Left colon (tissue), 2 donors: ENCODE data around the gene ULK4. TPM values are rescaled to one million over a fixed set of nuclear protein-coding genes. Genes with fewer than 3 reads are reported as not detected.
"Not testable (repeated sequence)": the region's sequence is repeated elsewhere in the genome, so short reads cannot be mapped to it uniquely, and the experiment has no call there.

Source experiments
- ATAC-seq: fragments of 200-7000 bp; cut with Tn5 transposase; one replicate; pipeline ENCODE4 v1.9.1; 2020; ENCODE audit warnings: mild to moderate bottlenecking, moderate library complexity
- DNase-seq, 2 donors: peaks; one replicate each; pipeline ENCODE4 v3.0.0-alpha.2; 2020
- intact Hi-C, 2 donors: fragments of 100-400 bp; cut with DNase I in 1 of 2; cut with micrococcal nuclease in 1 of 2; formaldehyde crosslinking; loops; one replicate each; pipeline versions ENCODE4 v1.11.2 to v1.14.0; 2022; cut with DNase I, micrococcal nuclease
- total RNA-seq, 2 donors: library from RNA; stranded (reverse); fragmentation: NEBNext Ultra II Directional; extraction: Animal tissue kit (Norgen Biotek cat#: 25700); gene quantifications; one replicate each; pipeline ENCODE4 v1.2.1, GENCODE V29; 2021
- donor health status: DM: no; HTN: no; CAD: no.
- donor health status: DM: yes; HTN: yes; CAD: no.

The ULK4 gene
- total RNA-seq, 2 donors from 2014 or later = 5.3 to 5.7 TPM

DNA sequence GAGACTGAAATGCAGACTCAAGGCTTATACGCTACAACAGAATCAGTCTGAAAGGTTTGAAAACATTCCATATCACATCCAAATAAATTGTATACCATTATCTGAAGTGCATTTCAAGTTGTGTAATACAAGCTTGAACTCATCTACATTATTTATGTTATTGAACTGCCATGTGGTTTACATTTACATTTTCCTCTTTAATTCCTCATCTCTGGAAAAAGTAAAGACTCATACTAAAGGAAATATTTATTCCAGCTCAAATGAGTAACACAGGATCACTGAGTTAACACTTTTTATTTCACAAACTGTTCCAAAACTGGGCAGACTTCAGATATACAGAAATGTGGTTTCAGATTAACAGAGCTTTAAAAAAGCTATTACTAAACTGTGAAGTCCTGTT lies 282.5 kb downstream of the ULK4 start:
- intact Hi-C loops = no loop called here
- no peak for DNase-seq
- ATAC-seq = no peak

DNA sequence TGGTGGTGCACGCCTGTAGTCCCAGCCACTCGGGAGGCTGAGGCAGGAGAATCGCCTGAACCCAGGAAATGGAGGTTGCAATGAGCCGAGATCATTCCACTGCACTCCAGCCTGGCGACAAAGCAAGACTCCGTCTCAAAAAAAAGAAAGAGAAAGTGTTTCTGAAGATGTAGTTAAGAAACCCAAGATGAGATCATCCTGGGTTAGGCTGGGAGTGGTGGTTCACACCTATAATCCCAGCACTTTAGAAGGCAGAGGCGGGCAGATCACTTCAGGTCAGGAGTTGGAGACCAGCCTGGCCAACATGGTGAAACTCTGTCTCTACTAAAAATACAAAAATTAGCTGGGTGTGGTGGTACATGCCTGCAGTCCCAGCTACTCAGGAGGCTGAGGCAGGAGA lies 286.8 kb downstream of the ULK4 start:
- ATAC-seq = peak; percentile 26
- DNase-seq, intact Hi-C loops: not testable (repeated sequence)

DNA sequence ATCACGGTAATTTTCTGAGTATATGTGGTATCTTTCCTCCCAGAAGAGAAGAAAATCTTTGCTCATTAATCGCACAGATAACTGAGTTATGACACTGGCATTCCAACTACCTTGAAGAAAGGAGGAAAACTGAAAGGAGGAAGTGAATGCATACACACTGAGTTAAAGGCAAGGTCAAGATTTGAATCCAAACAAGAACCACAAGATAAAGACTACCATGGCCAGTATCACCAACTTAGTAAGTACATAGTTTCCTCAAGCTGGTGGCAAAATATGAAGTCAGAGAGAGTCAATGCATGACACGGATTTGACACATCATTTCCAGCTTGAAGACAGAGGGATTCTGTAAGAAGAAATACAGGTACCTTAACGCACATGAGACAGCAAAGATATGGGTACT lies 287.5 kb downstream of the ULK4 start:
- ATAC-seq (peak; percentile 49), DNase-seq (no peak)
- intact Hi-C loops = no loop called here

DNA sequence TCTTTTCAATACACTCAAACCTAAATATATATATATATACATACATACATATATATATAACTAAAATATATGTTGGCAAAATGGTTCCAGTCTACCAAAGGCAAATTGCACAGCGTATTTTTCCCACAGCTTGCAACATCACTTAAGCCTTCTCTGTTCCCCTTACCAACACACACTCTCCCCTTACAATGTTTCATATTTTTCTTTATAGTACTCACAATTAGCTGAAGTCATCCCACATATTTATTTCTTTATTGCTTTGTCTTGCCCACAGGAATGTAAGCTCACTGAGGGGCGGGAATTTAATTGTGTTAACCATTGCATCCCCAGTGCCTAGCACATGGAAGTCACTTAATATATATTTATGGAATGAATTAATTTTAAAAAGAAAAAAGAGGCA lies 288.3 kb downstream of the ULK4 start:
- intact Hi-C loops = no loop called here
- DNase-seq (no peak), ATAC-seq (no peak)

DNA sequence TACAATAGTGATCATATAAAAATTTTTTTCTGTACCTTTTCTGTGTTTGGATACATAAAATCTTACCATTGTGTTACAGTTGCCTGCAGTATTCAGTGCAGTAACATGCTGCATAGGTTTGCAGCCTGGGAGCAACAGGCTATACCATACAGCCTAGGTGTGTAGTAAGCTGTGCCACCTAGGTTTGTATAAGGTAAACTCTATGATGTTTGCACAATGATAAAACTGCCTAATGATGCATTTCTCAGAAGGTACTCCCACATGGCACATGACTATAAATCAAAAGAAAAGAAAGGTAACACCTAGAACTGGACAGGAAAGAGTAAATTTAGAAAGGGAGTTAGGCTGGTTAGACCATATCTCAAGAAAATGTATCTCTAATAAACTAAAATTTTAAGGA lies 293.5 kb downstream of the ULK4 start:
- intact Hi-C loops = no loop called here
- ATAC-seq (peak; percentile 95), DNase-seq (no peak)

GRCh38 chr3:41662288-41662687 lies 299.6 kb downstream of the ULK4 start:
- intact Hi-C loops = no loop called here
- ATAC-seq = no peak
- DNase-seq = no peak

DNA sequence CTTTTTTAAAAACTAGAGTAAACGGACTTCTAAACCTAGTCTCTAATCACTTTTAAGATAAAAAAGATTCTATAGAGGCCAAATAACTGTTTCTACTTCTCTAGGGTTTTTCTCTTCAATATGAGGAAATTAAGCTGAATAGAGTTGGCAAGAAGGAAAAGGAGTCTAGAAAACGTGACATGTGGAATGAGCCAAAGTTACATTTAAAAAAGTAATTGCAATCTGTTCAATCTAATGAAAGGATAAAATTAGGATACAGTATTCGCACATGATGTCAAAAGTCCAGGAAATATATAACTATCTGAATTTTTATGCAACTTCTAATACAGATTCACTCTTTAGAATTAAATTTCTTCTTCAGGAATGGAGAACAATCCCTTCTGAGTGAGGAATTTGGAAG lies 300.1 kb downstream of the ULK4 start:
- ATAC-seq (no peak), DNase-seq (no peak)
- intact Hi-C loops = no loop called here

- ATAC-seq (no peak), DNase-seq (no peak)
- intact Hi-C loops = no loop called here
Observed at GRCh38 chr3:41660510-41660909, 301.4 kb downstream of the ULK4 start.

GRCh38 chr3:41653571-41654239 lies 308.2 kb downstream of the ULK4 start:
- DNase-seq = no peak
- intact Hi-C loops = no loop called here
- ATAC-seq = peak; percentile 76

DNA sequence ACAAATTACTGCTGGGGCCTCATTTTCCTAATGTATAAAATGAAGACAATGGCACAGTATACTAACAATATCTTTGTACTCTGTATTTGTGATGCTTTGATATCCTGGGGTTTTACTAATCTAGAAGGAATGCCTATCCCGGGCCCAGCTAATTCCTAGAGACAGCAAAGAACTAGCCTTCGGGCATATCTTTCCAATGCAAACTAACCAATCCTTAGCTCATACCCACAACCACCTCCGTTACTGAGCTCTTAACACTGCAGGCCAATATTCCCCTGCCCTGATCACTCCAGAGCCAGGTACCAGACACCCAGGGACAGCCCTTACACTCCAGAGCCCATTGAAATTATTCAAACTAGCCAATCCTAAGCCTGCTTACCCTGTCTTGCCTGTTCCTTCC lies 309.0 kb downstream of the ULK4 start:
- DNase-seq (no peak), ATAC-seq (no peak)
- intact Hi-C loops = no loop called here

DNA sequence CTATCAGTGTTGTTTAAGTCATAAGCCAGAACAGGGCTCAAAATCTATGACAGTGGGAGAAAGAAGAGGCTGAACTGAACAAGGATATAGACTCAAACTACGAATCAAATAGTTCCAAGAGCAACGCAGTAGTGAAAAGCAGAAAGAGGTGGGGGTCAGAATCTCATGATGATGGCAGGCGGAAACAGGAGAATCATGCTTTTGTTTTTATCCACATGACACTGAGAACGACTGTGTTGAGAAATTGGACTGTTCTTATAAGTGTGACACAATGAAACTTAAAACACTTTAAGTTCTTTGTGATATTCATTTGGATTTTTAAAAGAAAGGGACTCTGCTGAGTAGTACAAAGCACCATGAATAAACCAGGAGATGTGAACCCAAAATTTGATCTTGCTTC lies 309.4 kb downstream of the ULK4 start:
- intact Hi-C loops = no loop called here
- ATAC-seq (no peak), DNase-seq (no peak)

DNA sequence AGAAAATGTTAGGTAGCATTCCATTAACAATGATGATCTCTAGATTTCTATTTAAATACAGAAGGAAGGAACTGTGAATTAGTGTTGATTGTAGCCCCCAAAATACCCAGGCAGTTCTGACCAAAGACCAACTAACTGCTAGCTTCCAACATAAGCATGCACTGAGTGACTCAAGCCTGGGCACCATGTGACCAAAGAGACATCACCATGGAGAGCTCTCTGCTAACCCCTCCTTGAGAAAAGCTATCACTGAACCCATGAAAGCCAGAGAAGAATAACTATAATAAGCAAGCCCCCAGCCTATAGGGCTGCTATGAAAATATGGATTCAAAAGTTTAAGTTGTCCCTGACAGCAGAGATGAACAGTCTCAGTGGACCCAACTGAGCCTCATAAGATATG lies 310.2 kb downstream of the ULK4 start:
- intact Hi-C loops = no loop called here
- ATAC-seq (no peak), DNase-seq (no peak)

GRCh38 chr3:41650406-41650805 lies 311.5 kb downstream of the ULK4 start:
- DNase-seq = no peak
- intact Hi-C loops = no loop called here
- no peak for ATAC-seq

- intact Hi-C loops = no loop called here
- DNase-seq (no peak), ATAC-seq (no peak)
Observed at GRCh38 chr3:41649129-41649739, 312.7 kb downstream of the ULK4 start.

- ATAC-seq, intact Hi-C loops, DNase-seq: not testable (repeated sequence)
Observed at GRCh38 chr3:41647730-41648129, 314.2 kb downstream of the ULK4 start.

GRCh38 chr3:41640076-41640475 lies 321.8 kb downstream of the ULK4 start:
- ATAC-seq (no peak), DNase-seq (no peak)
- intact Hi-C loops = no loop called here

DNA sequence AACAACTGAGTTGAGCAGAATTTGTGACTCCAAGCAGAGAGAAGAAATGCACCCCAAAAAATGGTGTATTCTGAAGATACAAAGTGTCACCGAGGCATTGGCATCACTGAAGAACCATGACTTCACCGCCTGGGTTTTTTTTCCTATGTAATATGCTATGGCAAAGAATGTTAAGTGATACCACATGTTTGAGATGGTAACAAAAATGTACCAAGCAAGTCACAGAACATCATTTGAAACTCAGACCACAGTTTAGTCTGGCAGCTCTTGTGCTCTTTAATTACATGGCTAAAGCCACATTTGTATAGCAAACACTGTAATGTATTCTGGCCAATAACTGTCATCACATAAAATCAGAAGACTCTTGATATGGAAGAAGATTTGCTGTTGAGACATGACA lies 323.5 kb downstream of the ULK4 start:
- no peak for DNase-seq
- intact Hi-C loops = no loop called here
- ATAC-seq = no peak

GRCh38 chr3:41632700-41633099 lies 329.2 kb downstream of the ULK4 start:
- peak; percentile 89 for ATAC-seq
- intact Hi-C loops = no loop called here
- no peak for DNase-seq

- ATAC-seq (no peak), DNase-seq (no peak)
- intact Hi-C loops = no loop called here
Observed at GRCh38 chr3:41630708-41631107, 331.2 kb downstream of the ULK4 start.

GRCh38 chr3:41629986-41630385 lies 331.9 kb downstream of the ULK4 start:
- DNase-seq (no peak), ATAC-seq (no peak)
- intact Hi-C loops = no loop called here

DNA sequence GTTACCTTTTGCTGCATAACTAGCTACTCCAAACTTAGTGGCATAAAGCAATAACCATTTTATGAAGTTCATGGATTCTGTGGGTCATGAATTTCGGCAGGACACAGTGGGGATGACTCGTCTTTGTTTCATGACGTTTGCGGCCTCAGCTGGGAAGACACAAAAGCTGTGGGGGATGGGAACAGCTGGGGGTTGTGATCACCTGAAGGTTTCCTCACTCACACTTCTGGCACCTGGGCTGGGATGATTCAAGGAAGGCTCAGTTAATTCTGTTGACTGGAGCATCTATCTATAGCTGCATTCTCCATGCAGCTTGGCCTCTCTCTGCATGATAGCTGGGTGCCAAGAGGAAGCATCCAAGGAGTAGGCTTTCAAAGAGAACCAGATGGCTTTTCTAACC lies 332.8 kb downstream of the ULK4 start:
- DNase-seq (no peak), ATAC-seq (no peak)
- intact Hi-C loops = no loop called here
